OCI-LY3 (cell line): ENCODE results near the gene NTRK2.

Experiments used
- CTCF ChIP-seq: fragments of 200-600, 300-600 bp; sonication (generic); IDR thresholded peaks from 2 replicates; pipeline ENCODE4 v1.5.1; 2014; ENCODE audit warnings: antibody characterized with exemption, low read length, low read depth
- EZH2phosphoT487 ChIP-seq: fragments of 200-600 bp; shearing (Covaris generic); IDR thresholded peaks from 2 replicates; pipeline ENCODE4 v1.6.1; 2018; ENCODE audit warnings: antibody characterized with exemption, mixed run types, low read depth

DNA sequence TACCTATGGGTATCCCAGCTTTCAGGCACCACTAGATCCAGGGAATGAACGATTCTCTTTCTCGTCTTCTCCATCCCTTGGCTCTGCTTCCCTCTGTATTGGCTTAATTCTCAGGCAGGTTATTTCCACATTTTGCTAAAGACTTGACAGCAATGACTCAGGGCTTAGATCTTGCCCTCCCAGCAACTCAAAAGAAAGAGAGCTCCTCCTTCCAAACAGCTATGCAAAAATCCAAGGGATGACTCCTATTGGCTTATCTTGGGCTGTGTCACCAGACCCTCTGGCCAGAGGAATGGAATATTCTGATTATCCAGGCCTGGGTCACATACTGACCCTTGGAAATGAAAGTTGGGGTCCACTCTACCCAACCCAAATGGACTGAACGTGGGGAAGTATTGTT is 270.2 kb downstream of the NTRK2 start:
- no peak for TF ChIP-seq CTCF
- TF ChIP-seq EZH2phosphoT487, result no peak
